Testis (tissue), 3 donors: ENCODE data around the gene TMEM273. TPM values are rescaled to one million over a fixed set of nuclear protein-coding genes. Genes with fewer than 3 reads are reported as not detected.

ENCODE experiments used
- DNase-seq: peaks from one replicate; pipeline ENCODE4 v3.0.0-alpha.2; 2019
- H3K27ac ChIP-seq, 2 donors: fragments of 200-600 bp; sonication (generic); one replicate each; pipeline ENCODE4 v1.5.1; 2019
- H3K27me3 ChIP-seq: fragments of 200-600 bp; sonication (generic); one replicate; pipeline ENCODE4 v1.5.1; 2019
- H3K36me3 ChIP-seq: fragments of 200-600 bp; sonication (generic); one replicate; pipeline ENCODE4 v1.5.1; 2017; ENCODE audit warnings: low read depth; ENCODE audit errors: missing control alignments
- H3K4me1 ChIP-seq: fragments of 200-600 bp; sonication (generic); one replicate; pipeline ENCODE4 v1.5.1; 2019
- H3K4me3 ChIP-seq, 2 donors: fragments of 200-600 bp; sonication (generic); one replicate each; pipeline ENCODE4 v1.5.1; 2017 to 2019
- H3K9me3 ChIP-seq: fragments of 200-600 bp; sonication (generic); one replicate; pipeline ENCODE4 v1.5.1; 2017
- CTCF ChIP-seq, 3 experiments: fragments of 450-650 bp in 2 of 3; fragments of 200-600 bp in 1 of 3; sonication (generic) in 1 of 3; IDR thresholded peaks; one replicate each; pipeline ENCODE4 v1.5.1; 2016 to 2019; ENCODE audit warnings: antibody characterized with exemption in 3 of 3, mild to moderate bottlenecking in 2 of 3, moderate library complexity in 1 of 3
- POLR2A ChIP-seq: fragments of 450-650 bp; IDR thresholded peaks from one replicate; pipeline ENCODE4 v1.6.1; 2017; ENCODE audit warnings: antibody characterized with exemption, mild to moderate bottlenecking, moderate library complexity
- WGBS, 2 donors: methylation state at CpG; one replicate each; pipeline ENCODE4 v1.1.5; 2018; 5-methylcytosine and 5-hydroxymethylcytosine counted together
- intact Hi-C: fragments of 100-400 bp; cut with DNase I; formaldehyde crosslinking; loops from one replicate; pipeline ENCODE4 v1.15.1; 2023; ENCODE audit warnings: low total_unique reads
- polyA plus RNA-seq: library from polyadenylated mRNA; stranded (reverse); fragments of 350-450 nt; fragmentation: Illumina TruSeq; extraction: RNeasy Lipid Tissue Mini Kit (QIAGEN cat#74804); gene quantifications from one replicate; pipeline ENCODE4 v1.2.3, GENCODE V29; 2014; ENCODE audit warnings: low read depth, low replicate concordance; ENCODE audit not compliant: insufficient read depth
- total RNA-seq, 2 donors: library from RNA; depleted of rRNA; stranded (reverse); fragments of >200 nt; gene quantifications; one replicate each; pipeline ENCODE4 v1.2.3, GENCODE V29; 2016

Gene TMEM273
- total and polyA plus RNA-seq, 3 donors from 2014 or later: 4.5 to 8.2 (median 5.3) TPM

DNA sequence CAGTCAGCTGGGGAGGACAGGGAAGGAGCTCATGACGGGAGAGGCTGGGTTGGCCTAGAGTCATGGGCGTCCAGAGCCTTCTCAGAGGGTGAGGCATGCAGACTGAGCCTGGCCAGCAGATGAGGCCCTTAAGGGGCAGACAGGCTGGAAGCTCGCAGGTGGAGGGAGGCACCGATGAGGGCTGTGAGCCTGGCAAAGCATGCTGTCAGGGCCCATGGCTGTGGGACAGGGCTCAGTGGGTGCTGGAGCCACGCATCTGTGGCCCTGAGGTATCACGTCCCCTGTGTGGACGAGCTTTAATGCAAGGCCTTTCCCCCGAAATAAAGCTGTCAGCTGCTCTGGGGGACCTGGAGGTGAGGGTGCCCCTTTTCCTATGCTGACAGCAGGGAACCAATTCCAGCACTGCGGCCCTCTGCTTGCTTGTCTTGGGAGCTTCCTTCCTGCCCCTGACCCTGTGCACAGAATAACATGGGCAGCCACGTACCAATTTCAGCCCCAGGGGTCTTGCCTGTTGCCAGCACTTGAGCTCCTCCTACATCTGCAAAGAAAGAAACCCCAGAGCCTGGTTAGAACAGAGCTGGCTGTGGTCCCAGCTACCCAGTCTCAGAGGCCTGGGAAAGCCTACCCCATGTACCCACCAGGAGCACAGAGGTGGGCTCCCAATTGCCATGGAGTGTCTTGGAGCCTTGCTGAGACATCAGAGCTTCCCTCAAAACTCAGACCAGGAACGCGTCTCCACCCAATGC is 20.6 kb downstream of the TMEM273 start:
- no peaks in the 10 kb centered on the region for H3K4me1 ChIP-seq
- WGBS, 2 donors: 88% methylated on average over 7 to 12 of the region's 12 CpGs
- no peak overlapping the region for H3K4me3 ChIP-seq
- no peaks in the 10 kb centered on the region for H3K27me3 ChIP-seq
- no peak overlapping the region for H3K27ac ChIP-seq
- DNase-seq: no peak
- intact Hi-C loops: no loop called here
- no peak for TF ChIP-seq POLR2A
- no peak for TF ChIP-seq CTCF (IDR thresholded peaks at IDR 0.05)
- no peaks in the 10 kb centered on the region for H3K9me3 ChIP-seq
- H3K36me3 ChIP-seq: no peaks in the 10 kb centered on the region

DNA sequence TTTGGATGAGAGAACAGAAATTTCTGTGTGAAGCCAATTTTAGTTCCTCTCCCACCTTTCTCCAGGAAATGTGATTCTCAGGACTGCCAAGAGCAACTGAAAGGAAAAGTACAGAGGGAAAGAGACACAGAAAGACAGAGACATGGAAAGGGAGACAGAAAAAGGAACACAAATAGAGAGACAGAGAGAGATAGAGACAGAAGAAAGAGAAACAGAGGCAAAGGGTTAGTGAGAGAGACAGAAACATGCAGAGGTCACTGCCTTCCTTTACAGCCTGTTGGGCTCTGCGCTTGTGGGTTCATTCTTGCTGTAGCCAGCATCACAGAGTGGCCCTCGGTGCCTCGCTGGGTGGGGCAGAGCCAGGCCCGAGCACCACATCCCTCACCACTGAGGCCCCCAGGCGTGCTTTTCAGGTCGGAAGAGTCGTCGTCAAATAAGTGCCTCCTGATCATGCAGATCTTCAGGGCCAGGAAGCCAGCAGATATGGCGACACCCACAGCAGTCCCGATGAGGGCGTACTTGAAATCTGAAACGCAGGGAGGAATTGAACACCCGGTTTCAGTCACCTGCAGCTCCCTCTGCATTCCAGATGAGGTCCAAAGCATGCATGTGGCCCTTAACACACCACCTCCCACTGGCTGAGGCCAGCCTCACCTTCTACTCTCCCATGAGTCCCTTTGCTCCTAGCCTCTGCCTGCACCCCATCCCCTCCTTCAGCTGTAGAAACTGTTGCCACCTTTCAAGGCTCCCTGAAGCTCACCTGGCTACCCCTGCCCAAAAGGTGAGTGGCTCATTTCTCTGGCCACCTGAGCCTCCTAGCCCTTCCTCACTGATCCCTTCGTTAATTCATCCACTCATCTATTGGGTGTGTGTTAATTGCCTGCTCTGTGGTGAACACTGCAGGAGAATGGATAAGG is 21.4 kb downstream of the TMEM273 start:
- no peak for TF ChIP-seq CTCF (IDR thresholded peaks at IDR 0.05)
- no peak for TF ChIP-seq POLR2A
- 83 to 91% methylated on average over 10 to 14 of the region's 14 CpGs for WGBS, 2 donors
- Histone ChIP-seq H3K27me3 (no peaks in the 10 kb centered on the region), H3K4me1 (no peaks in the 10 kb centered on the region), H3K9me3 (no peaks in the 10 kb centered on the region), H3K27ac (no peak overlapping the region), H3K4me3 (no peak overlapping the region), H3K36me3 (no peaks in the 10 kb centered on the region)
- intact Hi-C loops: no loop called here
- DNase-seq: no peak

- intact Hi-C loops: no loop called here
- WGBS, 2 donors: 82 to 87% methylated on average over 14 of the region's 14 CpGs
- H3K4me1 ChIP-seq: no peaks in the 10 kb centered on the region
These were observed 22.2 kb downstream of the TMEM273 start for GRCh38 chr10:49165821-49166483.

GRCh38 chr10:49165259-49165658 is 22.9 kb downstream of the TMEM273 start:
- intact Hi-C loops: no loop called here
- no peaks in the 10 kb centered on the region for H3K27me3 ChIP-seq
- H3K4me3 ChIP-seq: no peak overlapping the region
- no peak overlapping the region for H3K27ac ChIP-seq
- 74 to 85% methylated on average over 7 of the region's 7 CpGs for WGBS, 2 donors
- TF ChIP-seq CTCF (IDR thresholded peaks at IDR 0.05): no peak
- no peak for TF ChIP-seq POLR2A
- no peaks in the 10 kb centered on the region for H3K9me3 ChIP-seq
- DNase-seq: no peak
- no peaks in the 10 kb centered on the region for H3K36me3 ChIP-seq
- H3K4me1 ChIP-seq: no peaks in the 10 kb centered on the region

More at GRCh38 chr10:49165821-49166483, 22.2 kb downstream of the TMEM273 start:
- no peak overlapping the region for H3K27ac ChIP-seq
- DNase-seq: no peak
- no peaks in the 10 kb centered on the region for H3K9me3 ChIP-seq
- no peak for TF ChIP-seq CTCF (IDR thresholded peaks at IDR 0.05)
- H3K27me3 ChIP-seq: no peaks in the 10 kb centered on the region
- H3K36me3 ChIP-seq: no peaks in the 10 kb centered on the region
- no peak overlapping the region for H3K4me3 ChIP-seq
